ENCODE results near the gene PDE4B.

The PDE4B gene

GRCh38 chr1:66364578-66365391 is 572.1 kb downstream of the PDE4B start:
- no peak for TF ChIP-seq CTCF (IDR thresholded peaks at IDR 0.05; ENCODE audit: borderline replicate concordance, control extremely low read depth, extremely low read depth, insufficient read depth, missing control alignments)
- in situ Hi-C loops (cut with MboI; ENCODE audit: low sequenced_read_pairs, unreplicated experiment): no loop called here
- DNase-seq (ENCODE audit: low spot score): no peak

GRCh38 chr1:66365635-66366034 is 572.9 kb downstream of the PDE4B start:
- no peak for DNase-seq (ENCODE audit: low spot score)
- TF ChIP-seq CTCF (IDR thresholded peaks at IDR 0.05; ENCODE audit: borderline replicate concordance, control extremely low read depth, extremely low read depth, insufficient read depth, missing control alignments): no peak
- in situ Hi-C loops (cut with MboI; ENCODE audit: low sequenced_read_pairs, unreplicated experiment): no loop called here

- TF ChIP-seq CTCF (IDR thresholded peaks at IDR 0.05; ENCODE audit: borderline replicate concordance, control extremely low read depth, extremely low read depth, insufficient read depth, missing control alignments): no peak
- DNase-seq (ENCODE audit: low spot score): no peak
- in situ Hi-C loops (cut with MboI; ENCODE audit: low sequenced_read_pairs, unreplicated experiment): no loop called here
These were observed 573.9 kb downstream of the PDE4B start for GRCh38 chr1:66366634-66367033.

GRCh38 chr1:66367369-66367768 is 574.7 kb downstream of the PDE4B start:
- no peak for DNase-seq (ENCODE audit: low spot score)
- no peak for TF ChIP-seq CTCF (IDR thresholded peaks at IDR 0.05; ENCODE audit: borderline replicate concordance, control extremely low read depth, extremely low read depth, insufficient read depth, missing control alignments)
- in situ Hi-C loops (cut with MboI; ENCODE audit: low sequenced_read_pairs, unreplicated experiment): no loop called here

- in situ Hi-C loops (cut with MboI; ENCODE audit: low sequenced_read_pairs, unreplicated experiment): no loop called here
- no peak for DNase-seq (ENCODE audit: low spot score)
These were observed 575.6 kb downstream of the PDE4B start for GRCh38 chr1:66368261-66368660.

GRCh38 chr1:66370462-66370971 is 577.8 kb downstream of the PDE4B start:
- no peak for TF ChIP-seq CTCF (IDR thresholded peaks at IDR 0.05; ENCODE audit: borderline replicate concordance, control extremely low read depth, extremely low read depth, insufficient read depth, missing control alignments)
- in situ Hi-C loops (cut with MboI; ENCODE audit: low sequenced_read_pairs, unreplicated experiment): loop anchor here (10.0 kb wide), 1 partner anchor 64 kb away; no protein-coding TSS in a partner anchor
- no peak for DNase-seq (ENCODE audit: low spot score)

More at GRCh38 chr1:66368261-66368660, 575.6 kb downstream of the PDE4B start:
- TF ChIP-seq CTCF (IDR thresholded peaks at IDR 0.05; ENCODE audit: borderline replicate concordance, control extremely low read depth, extremely low read depth, insufficient read depth, missing control alignments): no peak

Measured in GM13976 (cell line).